GM12801 (cell line): ENCODE data around the gene DNAH11.

Experiments used
- CTCF ChIP-seq: IDR thresholded peaks from one replicate; pipeline ENCODE4 v1.5.1; 2011; ENCODE audit warnings: control low read depth; ENCODE audit not compliant: insufficient read length; ENCODE audit errors: extremely low read depth

Gene DNAH11

DNA sequence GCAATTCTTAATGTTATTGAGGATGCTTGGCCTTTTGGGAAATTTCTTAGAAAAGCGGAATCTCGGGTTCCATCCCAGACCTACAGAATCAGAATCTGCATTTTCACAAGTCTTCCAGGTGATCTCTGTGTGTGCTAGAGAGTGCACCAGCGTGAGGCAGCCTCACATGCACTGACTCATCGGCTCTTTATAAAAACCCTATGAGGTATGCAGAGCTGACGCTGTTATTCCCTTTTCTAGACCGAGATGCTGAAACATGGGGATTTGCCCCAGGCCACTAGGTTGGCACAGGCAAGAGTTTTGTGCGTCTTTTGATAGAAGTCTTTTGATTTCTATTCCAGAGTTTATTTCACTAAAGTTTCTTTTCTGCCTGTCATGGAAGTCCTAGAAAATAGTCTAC is 341.7 kb downstream of the DNAH11 start:
- TF ChIP-seq CTCF, result no peak

- TF ChIP-seq CTCF, result no peak
Measured at GRCh38 chr7:21886396-21886795, 343.6 kb downstream of the DNAH11 start.

- no peak for TF ChIP-seq CTCF
Measured at GRCh38 chr7:21887353-21887752, 344.5 kb downstream of the DNAH11 start.

DNA sequence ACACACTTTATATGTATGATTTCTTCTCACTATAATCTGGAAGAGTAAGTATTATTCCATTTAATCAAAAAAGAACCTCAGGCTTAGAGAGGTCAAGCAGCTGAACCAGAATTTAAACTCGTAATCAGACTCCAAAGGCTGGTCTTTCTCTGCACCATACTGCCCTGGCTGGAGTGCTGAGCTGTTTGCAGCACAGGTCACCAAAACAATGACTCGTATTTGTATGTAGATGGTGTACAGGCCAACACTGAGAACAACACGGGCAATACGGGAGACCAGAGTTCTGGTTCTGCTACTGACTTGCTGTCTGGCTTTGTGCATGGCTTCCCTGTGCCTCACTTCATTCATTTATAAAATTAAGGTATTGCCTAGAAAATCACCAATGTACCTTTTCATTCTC is 344.9 kb downstream of the DNAH11 start:
- TF ChIP-seq CTCF, result no peak

DNA sequence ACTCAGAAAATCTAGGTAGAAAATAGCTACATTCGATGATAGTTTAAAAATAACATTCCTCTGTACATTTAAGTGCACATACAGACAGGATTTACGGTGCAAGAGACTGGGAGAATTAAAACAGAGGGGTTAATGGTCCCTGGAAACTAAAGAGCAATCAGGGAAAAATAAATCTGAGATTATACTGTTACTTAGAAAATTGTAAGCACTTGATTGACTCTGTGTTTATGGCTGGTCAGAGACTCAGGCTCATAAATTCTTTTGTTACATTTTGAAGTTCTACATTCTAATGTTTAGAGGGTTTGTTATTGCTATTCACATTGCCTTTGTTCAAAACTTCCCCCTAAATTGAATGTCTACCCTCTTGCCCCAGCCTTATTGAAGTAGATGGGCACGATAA is 348.5 kb downstream of the DNAH11 start:
- no peak for TF ChIP-seq CTCF

DNA sequence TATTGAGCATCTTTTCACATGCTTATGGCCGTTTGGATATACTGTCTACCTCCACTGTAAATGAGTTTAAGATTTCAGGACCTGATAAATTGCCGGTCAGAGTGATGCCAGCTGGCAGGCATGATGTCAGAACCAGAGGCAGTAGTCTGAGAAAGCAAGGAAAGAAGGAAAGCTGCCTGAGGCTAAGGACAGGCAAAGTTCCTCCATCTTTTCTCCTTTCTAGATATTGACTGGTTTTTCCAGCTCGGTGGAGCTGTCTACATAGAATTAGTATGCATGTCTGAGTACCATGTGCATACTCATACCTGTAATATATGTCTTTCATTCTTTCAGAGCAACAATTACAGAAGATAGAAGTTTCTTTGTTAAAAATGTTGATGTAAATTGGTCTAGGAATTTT is 350.6 kb downstream of the DNAH11 start:
- no peak for TF ChIP-seq CTCF

GRCh38 chr7:21898265-21898930 is 355.6 kb downstream of the DNAH11 start:
- TF ChIP-seq CTCF, result no peak
